ENCODE measurements around the gene CEP63.
A peak's percentile ranks its signal among the peaks of the same experiment; 100 is the strongest.

CEP63 gene

DNA sequence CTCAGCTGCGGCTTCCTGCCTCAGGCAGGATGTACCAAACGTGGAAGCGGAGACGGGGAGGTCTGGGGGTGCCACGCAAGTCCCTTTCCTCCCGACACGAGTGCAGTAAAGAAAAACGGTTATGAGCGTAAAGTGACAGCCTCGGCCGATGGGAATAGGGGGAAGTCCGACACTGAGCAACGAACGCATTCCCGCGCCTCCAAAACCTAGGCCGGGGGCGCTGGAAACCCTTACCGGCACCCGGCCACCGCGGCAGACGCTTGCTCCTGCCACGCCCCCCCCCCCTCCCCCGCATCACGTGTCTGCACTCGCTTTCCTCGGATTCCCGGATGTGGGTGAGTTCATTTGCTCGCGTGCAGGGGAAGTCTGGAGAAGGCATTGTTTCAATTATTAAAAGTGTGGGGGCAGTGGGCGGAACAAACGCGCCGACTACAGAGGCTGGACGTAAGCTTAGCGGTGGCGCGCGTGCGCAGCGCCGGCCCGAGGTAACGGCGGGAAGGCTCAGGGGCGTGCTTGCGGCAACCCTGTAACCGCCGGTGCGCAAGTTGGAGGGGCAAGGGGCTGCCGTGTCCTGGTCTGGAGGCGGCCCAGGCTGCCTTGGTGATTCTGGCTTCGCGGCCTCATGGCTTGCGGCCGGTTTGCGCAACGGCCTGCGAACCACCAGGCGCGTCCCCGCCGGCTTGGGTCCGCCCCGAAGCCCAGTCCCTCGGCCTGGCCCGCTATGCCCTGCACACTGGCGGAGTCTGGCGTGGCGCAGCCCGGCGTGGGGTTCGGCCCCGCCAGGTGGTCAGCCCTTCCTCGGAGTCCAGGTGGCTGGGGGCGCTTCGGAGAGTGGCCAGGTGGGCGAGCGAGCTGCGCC is at the start of gene CEP63, which contains the start of gene ANAPC13:
Gene CEP63, plus strand, starts transcription at position 340 of the 859 bp plus-strand sequence. CDS start 9,264 bp downstream, outside the sequence.
Gene ANAPC13, minus strand, starts transcription at position 268 of the 859 bp plus-strand sequence. CDS start 3,081 bp downstream, outside the sequence.
- DNase-seq (ENCODE audit: low spot score): peak; percentile 99

DNA sequence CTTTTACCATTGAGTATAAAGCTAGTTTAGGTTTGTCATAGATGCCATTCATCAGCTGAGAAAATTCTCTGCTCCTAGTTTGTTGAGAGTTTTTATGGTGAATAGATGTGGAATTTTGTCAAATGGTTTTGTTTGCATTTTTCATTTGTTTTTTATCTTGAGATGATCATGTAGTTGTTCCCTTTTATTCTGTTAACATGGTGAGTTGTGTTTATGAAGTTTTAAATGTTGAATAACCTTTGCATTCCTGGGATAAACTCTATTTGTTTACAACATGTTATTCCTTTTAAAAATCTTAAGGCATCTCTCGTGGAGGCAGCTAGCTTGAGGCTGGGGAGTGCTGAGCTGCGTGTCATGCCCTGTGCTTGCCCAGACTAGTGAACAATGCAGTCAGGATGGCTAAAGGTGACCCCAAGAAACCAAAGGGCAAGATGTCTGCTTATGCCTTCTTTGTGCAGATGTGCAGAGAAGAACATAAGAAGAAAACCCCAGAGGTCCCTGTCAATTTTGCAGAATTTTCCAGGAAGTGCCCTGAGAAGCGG is 48.6 kb upstream of the CEP63 start:
- no peak for DNase-seq (ENCODE audit: low spot score)

DNA sequence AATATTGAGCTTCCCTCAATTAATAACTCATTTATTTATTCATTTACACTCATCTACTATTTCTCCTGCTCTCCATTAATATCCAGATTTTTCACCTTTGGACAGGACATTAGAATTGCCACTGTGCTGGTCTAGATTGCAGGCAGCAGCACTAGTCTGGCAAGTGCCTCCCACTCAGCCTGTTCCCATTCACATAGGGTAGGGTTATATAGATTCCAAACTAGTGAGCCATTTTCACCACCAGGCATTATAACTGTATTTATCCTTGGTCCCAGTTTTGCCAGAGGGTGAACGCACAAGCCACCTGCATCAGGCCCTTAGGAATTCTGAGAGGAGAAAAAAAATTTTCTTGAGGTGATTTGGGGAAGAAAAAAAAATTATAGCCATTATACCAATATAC is 44.5 kb upstream of the CEP63 start:
- DNase-seq (ENCODE audit: low spot score): no peak

DNA sequence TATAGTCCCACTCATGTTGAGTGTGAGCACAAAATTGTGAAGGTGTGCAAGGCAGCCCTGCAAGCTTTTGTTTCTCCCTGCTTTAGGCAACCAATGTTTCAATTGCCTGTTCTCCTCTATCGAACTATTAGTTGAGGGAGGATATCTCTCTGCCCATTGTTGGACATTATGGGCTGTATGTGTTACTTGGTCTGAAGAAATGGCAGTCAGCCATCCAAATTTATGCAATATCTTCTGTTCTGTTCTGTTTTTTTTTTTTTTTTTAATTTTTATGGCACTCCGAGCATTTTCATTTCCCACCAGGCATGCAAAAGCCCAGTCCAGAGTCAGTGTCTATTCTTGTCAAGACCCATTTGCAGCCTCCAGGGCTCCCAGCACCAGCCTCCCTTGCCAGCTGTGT is 44.0 kb upstream of the CEP63 start:
- DNase-seq (ENCODE audit: low spot score): no peak

DNA sequence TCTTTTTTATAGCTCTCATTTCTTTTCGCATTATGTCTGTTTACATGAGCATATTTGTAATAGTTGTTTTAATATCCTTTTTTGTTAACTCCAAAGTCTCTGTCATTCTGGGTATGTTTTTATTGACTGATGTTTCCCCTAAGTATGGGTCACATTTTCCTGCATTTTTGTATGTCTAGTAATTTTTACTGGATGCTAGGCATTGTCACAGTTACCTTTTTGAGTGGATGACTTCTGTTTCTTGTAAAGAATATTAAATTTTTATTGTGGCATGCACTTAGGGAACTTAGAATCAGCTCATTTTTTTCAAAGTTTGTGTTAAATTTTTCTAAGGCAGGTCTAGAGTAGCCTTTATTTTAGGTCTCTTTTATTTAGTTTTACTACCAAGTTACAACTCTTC is 40.8 kb upstream of the CEP63 start:
- DNase-seq (ENCODE audit: low spot score): no peak

DNA sequence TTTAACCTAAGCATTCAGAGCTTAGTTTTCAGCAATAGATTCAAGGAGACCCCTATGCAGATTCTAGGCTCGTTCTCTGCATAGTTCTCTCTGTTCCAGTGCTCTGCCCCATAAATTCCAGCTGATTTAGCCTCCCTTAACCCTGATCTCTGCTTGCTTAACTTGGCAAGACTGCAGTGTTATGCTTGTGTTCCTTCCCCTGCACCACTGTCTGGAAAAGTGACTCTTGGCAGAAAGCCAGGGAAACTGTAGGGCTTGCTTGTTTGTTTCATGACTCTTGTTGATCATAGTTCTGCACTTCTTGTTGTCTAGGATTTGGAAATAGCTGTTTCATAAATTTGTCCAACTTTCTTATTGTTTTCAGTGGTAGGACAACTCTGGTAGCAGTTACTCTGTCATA is 40.2 kb upstream of the CEP63 start:
- DNase-seq (ENCODE audit: low spot score): no peak

DNA sequence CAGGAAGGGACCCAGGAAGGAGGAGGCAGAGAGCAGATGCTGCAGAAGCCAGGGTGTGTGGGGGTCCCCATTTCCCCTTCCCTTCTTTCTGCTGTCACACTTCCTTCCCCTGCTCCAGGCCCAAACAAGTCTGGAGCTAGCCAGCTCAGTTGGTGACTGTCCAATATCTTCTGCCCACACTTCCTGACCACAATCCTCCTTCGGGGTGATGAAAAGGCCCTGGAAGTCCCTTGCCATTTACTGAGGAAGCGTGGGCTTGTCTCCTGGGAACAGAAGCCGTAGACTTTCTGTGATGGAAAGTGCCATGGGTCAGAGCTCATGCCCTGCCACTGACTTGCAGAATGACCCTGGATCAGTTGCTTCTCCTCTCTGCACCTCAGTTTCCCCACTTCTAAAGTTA is 39.1 kb upstream of the CEP63 start:
- no peak for DNase-seq (ENCODE audit: low spot score)

DNA sequence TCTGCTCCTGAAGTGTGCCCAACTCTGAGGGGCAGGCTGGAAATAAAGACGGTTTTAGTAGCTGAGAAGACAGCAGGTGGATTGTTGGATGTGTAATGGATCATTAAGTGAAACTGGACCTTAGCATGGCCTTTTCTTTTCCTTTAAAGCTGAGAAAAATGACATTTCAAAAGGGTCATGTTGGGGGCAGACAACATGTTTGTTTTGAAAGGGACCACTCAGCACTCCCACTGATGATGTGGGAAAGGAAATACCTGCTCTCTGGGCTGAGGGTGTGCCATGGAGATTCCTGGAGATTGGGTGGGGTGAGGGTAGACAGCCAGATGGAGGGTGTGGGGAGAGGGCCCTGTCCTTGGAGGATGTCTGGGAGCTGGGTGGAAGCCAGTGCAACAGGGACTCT is 38.5 kb upstream of the CEP63 start:
- no peak for DNase-seq (ENCODE audit: low spot score)

DNA sequence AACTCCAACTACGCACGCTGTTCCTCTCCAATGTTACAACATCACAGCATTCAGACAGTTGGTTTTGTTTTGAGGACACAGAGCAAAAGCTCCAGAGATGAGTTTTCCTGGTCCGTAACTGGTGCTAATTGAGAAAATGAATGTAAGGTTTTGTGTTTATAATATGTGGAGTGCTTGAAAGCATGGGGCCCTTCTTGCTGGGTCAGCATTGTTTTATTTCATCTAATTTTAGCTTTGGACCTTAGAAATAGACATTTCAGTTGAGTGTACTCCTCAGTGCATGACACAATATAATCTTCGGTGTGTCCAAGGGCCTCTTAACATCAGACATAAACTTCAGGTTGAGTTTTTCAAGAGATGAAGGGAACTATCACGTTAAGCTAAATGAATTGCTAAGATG is 37.2 kb upstream of the CEP63 start:
- DNase-seq (ENCODE audit: low spot score): no peak

DNA sequence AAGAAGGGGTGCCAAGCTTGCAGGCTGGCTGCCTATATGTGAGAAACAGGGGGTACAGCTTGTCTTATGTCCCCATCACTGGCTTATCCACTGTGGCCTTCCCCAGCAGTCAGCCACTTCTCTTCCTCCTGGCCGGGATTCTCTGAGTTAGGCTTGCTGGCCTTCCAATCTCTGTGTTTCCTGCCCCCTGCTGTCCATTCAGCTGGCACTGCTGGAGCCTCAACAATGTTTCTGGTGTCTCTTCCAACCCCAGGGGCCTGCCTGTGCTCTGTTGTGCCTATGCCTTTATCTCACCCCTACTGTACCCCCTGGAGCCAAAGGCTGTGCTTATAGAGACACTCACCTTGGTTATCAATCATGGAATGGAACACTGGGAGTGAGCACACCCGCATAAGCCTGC is 36.6 kb upstream of the CEP63 start:
- no peak for DNase-seq (ENCODE audit: low spot score)

DNA sequence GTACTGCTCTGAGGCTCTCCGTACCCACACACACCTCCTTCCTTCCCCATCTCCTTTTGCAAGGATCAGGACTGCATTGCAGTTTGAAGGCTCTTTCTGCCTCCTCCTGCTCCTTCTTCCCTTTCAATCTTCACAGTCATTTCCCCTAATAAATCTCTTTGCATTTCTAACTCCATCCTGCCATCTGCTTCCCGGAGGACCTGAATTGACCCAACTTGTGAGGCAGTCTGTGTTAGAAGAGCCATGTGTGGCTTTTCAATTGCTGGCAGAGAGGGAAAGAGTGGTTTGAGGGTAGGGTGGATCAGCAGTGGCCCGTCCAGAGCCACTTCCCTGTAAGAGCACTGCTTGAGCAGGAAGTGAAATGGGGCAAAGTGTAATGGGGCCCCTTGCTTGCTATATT is 35.9 kb upstream of the CEP63 start:
- DNase-seq (ENCODE audit: low spot score): no peak

DNA sequence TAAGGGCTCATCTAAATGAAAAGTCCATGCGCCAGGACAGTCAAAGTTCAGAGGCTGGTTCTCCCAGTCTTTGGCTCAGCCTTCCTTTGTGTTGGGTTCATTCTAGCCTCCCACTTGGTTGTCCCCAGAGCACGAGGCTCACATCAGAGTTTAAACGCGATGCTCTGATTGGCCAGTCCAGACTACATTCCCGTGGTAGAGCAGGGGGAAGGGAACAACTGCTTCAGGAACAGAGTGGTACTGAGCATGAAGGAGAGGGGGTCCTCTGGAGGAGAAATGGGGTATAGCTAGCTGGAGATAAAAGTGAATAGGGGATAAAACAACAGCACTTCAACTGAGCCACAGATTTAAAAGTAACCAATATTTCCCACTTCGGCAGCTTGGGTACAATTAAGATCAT is 32.2 kb upstream of the CEP63 start:
- no peak for DNase-seq (ENCODE audit: low spot score)

DNA sequence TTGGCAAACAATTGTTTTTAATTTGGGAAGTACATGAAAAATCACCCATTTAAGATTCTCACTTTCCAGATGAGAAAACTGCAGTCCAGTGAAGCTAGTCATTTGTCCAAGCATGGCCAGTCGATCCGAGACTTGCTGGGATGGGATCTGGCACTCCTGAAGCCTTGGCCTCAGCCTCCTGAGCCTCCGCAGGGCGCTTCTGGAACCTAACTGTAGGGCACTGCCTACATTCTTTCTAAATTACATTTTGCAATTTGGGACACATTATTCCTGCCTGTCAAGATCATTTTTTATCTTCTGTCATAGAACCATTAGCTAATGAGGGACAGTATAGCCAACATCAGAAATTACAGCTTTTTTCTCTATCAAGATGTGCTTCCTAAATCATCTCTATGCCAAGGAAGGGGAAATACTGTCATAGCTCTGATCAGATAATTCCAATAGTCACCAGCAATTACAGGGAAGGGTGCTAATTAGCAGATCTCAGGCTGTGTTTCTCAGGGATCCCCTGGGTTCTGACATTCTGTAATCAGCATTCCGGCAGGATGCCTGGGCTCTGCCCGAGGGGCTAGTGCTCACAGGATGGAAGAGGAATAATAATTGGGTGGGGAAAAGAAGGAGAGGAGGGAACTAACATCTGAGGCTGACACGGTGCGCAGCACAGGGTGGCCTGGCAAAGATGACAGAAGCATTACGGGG is 28.3 kb upstream of the CEP63 start:
- DNase-seq (ENCODE audit: low spot score): no peak

DNA sequence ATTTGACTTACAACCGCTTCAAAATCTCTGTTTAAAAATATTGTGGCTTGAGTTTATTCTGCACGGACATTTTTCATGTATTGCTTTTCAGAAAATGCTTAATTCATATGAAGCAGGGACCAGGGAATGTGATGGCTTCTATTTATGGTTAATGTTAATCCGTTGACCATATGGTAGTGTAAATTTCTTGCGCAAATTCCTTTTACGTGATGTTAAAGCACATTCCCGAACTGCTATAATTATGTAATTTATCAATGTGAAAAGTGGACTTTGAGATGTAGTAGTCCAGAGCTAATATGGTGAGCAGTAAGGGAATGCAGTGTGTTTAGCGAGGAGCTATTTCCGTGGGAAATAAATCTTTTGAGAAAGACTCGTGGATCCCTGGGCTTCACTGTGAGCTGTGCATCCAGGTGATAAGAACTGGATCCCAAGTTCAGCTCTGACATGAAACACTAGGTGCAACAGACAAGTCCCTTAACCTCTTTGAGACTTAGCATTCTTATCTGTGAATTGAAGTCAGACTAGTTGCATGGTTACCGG is 27.4 kb upstream of the CEP63 start:
- no peak for DNase-seq (ENCODE audit: low spot score)

DNA sequence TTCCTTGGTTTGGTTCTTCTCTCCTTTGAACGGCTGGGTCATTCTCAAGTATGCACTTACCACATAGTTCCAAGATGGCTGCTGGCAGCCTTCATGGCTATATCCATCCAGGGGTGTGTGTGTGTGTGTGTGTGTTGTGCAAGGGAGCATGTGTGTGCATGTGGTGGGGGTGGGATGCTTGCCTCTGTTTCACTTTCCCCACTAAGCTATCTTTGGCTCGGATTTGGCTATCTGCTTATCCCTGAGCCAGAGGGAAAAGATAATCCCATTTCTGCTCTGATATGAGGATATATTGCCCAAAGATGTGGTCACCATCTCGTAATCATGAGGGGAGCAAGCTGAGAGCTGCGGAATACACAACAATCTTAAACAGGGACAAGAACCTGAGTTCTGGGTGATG is 26.3 kb upstream of the CEP63 start:
- no peak for DNase-seq (ENCODE audit: low spot score)

DNA sequence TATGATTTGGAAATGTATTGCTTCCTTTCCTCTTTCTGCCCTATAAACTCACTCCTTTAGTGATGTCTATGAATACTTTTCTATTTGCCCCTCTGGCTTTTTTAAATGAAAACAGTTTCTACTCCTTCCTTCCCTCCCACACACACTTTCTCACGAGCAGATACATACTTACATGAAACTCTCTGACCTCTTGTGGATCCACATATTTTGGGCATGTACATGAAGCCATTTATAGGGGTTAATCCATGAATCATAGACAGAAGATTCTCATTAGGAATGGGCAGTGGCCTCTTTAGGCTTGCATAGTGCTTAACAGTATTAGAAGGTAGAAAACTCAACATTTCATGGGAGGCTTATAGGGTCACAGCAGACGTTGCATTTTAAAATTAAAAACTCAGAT is 24.9 kb upstream of the CEP63 start:
- no peak for DNase-seq (ENCODE audit: low spot score)

DNA sequence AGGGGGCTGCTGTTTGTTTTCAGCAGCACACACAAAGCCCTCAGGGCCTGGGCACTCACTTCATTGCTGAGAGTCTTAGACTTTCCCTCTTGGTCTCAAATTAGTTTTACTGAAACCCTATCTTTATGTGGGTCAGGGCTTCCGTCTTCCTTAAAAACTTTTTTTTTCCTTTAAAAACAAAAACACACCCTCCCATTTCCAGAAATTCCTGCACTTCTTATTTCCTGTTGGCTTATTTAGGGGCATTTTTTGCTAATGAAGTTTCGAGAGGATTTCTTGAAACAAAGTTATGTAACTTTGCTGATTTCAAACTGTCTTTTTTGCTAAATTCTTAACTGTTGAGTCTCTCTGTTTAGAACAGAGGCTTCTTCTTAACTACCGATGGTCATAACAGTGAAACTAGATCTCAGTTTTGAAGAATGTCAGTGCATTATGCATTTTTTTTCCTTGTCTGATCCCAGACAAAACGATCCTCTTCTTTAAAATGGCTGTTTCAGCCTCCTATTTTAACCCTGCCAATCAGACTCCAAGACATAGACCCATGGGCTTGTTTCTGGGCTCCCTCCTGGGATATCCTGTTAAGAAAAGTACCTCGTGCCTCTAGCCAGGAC is 23.4 kb upstream of the CEP63 start:
- DNase-seq (ENCODE audit: low spot score): no peak

DNA sequence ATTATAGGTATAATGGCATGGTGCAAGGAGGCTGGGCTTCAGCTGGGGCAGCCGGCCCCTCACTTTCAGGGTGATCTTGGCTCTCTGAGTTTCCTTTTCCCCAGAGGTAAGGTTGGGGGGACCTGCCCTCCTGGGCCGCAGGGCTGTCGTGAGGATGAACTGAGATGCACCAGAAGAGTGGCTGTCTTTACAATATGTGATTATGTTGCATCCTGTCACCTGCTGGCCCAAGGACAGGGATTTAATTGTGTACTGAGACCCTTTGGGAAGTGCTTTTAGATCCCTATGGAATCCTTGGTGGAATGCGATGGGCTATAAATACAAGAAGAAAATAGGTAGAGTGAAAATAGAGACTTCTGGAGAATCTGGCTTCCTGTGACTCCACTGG is 22.2 kb upstream of the CEP63 start:
- no peak for DNase-seq (ENCODE audit: low spot score)

DNA sequence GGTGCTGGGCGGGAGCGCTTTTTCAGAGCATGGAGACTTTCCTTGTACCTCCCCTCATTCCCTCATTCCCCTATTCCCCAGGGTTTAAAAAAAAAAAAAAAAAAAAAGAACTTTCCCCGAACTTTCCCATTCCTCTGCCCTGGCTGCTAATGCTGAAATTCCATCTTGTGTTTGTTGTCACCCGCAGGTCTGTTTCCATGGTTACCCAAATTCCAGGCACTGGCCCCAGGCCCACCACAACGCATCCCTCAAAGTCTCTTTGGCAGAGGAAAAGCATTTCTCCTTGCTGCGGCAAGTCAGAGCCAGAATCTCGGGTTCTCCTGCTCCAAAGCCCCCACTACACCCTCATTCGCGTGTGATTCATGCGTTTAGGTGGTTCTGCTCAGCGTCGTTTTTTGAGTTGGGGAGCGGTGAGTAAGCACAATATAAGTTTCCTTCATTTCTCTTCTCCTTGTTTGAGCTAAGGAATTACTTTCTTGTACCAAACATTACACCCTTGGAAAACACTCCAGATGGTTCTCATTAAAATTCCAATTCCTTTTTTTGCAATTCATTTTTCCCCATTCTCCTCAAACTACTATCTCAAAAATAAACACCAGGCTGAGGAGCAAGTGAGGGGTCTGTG is 21.7 kb upstream of the CEP63 start:
- DNase-seq (ENCODE audit: low spot score): no peak

DNA sequence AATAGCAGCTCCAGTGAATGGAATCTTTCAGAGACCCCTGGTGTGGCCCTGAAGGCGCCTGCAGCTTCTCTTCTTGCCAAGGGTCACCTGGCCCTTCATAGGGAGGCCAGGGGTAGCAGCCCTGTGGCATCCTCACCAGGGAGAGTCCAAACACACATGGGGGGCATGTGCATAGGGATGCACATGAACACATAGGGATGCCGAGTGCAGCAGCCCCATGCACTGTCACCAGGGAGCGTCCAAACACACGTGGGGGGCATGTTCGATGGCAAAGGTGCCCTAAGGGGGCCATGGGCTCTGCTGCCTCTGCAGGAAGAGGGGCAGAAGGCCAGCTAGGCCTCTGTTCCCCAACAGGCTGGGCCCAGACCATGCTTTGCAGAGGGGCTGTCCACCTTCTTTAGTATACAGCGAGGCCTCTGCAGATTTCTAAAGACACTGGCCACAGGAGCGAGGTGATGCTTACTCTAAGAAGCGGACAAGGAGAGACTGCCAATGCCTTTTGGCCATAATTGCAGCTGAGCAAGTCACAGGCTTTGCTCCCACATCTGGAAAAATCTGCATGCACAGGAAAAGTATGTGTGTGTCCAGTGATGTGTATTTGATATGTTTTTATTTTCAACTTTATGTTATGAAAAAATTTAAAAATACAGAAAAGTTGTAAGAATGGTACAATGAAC is 21.0 kb upstream of the CEP63 start:
- DNase-seq (ENCODE audit: low spot score): no peak

DNA sequence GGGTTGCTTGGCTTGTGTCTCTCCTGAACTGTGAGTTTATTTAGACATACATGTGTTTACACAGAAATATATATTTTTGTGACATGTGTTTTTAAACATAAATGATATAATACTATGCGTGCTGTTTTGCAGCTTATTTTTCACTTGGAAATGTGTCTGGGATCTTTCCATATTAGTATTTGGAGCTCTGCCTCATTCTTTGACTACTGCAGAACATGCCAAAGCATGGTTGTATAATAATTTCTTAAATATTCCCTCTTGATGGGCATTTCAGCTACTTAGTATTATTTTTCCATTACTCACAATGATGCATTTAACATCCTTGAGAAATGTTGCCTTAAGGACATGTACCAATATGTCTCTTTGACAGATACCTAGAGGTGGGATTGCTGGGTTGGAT is 19.5 kb upstream of the CEP63 start:
- no peak for DNase-seq (ENCODE audit: low spot score)

Measured in NAMALWA (cell line).